Limb (tissue), 2 donors: ENCODE data around the gene ZNF615.
A peak's percentile ranks its signal among the peaks of the same experiment; 100 is the strongest.
"Not testable (repeated sequence)": the region's sequence is repeated elsewhere in the genome, so short reads cannot be mapped to it uniquely, and the experiment has no call there.

Experiments
- DNase-seq, 2 donors: peaks; one replicate each; pipeline ENCODE4 v3.0.0-alpha.2; 2016; ENCODE audit errors: extremely low spot score in 2 of 2

Gene ZNF615

GRCh38 chr19:51980116-51980736 lies 27.8 kb downstream of the ZNF615 start:
- no peak for DNase-seq

GRCh38 chr19:51978882-51979281 lies 29.1 kb downstream of the ZNF615 start:
- DNase-seq = no peak

DNA sequence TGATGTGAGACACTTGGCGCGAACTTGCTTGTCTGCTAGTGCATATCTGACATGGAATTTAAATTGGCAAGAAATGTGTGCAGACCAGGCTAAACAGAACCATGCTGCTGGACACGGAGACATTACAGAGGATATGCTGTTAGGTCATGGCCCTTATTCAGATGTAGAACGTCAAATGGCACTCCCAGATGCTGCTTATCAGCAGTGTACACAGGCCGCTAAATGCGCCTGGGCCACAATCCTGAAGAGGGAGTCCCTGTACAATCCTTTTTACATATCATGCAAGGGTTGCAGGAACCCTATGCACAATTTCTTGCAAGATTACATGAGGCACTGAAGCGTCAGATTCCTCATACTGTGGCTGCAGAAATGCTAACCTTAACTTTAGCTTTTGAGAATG lies 30.7 kb downstream of the ZNF615 start:
- DNase-seq = no peak

GRCh38 chr19:51976852-51977251 lies 31.2 kb downstream of the ZNF615 start:
- no peak for DNase-seq

GRCh38 chr19:51975787-51976186 lies 32.2 kb downstream of the ZNF615 start:
- not testable (repeated sequence) for DNase-seq

DNA sequence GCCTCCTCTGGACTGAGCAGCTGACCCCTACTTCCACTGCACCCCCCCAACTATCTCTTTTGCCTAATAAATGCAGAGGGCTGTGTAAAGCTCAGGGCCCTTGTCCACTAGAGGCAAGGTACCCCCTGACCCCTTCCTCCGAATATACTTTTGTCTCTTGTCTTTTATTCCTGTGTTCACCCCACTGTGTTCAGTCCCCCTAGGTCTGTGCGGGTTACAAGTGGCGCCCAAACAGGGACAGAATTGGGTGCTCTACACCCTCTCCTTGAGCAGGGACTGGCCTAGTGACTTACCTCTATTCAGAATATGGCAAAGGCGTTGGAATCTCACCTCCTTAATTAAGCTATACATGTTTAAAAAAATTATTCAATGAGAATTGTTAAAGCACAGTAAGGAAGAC lies 36.4 kb downstream of the ZNF615 start:
- DNase-seq = no peak

GRCh38 chr19:51970718-51971117 lies 37.3 kb downstream of the ZNF615 start:
- DNase-seq = no peak

GRCh38 chr19:51965583-51965982 lies 42.4 kb downstream of the ZNF615 start:
- DNase-seq = no peak

- DNase-seq = not testable (repeated sequence)
Observed at GRCh38 chr19:51960621-51961233, 47.3 kb downstream of the ZNF615 start.

DNA sequence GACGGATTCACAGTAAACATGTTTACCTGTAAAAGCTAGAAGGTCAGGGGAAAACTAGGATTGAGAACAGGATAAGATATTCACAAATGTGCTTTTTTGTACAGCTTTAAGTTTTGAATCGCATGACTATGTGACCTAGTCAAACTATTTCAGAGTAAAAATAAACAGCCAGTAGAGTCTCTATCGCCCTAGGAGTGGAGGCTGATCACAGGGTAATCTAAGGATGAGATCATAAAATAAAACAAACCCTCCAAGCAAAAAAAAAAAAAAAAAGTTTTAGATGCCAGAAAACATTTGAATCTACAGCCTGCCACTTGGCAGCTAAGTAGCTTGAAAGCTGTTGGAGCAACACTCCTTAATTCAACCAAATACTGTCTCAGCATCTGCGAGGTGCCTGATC lies 48.2 kb downstream of the ZNF615 start:
- no peak for DNase-seq

GRCh38 chr19:51957846-51958245 lies 50.2 kb downstream of the ZNF615 start:
- not testable (repeated sequence) for DNase-seq

GRCh38 chr19:51948975-51949374 lies 59.0 kb downstream of the ZNF615 start:
- peak; percentile 70 to 73 for DNase-seq

GRCh38 chr19:51946602-51947001 lies 61.4 kb downstream of the ZNF615 start:
- no peak for DNase-seq

GRCh38 chr19:51944798-51945552 lies 63.0 kb downstream of the ZNF615 start:
- no peak for DNase-seq
